Measurements from ENCODE around the gene RAD51B.

- TF ChIP-seq CTCF (IDR thresholded peaks at IDR 0.05) (no peak), POLR2A (IDR thresholded peaks at IDR 0.05) (no peak), EP300 (IDR thresholded peaks at IDR 0.05) (no peak)
Measured at GRCh38 chr14:68514608-68515194, 695.1 kb downstream of the RAD51B start.
